ENCODE data around the gene PLSCR5.

DNA sequence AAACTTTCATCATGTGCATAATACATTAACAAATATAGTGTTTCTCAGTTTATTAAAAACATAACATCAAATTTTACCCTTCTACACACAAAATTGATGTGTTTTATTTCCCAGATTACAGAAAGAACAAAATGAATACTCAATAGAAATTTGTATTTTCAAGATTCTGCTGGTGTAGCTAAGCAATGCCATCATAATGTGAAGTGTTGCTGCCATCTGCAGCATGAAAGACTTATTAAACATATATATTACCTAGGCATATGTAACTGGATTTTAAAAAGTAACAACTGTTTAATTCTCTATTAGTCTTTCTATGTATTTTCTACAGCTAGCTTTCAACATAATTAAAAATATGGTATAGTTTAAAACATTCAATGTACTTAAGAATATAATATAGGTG lies 27.5 kb downstream of the PLSCR5 start:
- TF ChIP-seq, protein P1, sequence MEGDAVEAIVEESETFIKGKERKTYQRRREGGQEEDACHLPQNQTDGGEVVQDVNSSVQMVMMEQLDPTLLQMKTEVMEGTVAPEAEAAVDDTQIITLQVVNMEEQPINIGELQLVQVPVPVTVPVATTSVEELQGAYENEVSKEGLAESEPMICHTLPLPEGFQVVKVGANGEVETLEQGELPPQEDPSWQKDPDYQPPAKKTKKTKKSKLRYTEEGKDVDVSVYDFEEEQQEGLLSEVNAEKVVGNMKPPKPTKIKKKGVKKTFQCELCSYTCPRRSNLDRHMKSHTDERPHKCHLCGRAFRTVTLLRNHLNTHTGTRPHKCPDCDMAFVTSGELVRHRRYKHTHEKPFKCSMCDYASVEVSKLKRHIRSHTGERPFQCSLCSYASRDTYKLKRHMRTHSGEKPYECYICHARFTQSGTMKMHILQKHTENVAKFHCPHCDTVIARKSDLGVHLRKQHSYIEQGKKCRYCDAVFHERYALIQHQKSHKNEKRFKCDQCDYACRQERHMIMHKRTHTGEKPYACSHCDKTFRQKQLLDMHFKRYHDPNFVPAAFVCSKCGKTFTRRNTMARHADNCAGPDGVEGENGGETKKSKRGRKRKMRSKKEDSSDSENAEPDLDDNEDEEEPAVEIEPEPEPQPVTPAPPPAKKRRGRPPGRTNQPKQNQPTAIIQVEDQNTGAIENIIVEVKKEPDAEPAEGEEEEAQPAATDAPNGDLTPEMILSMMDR (IDR thresholded peaks at IDR 0.05; ENCODE audit: low read length): peak; percentile 64
- no peak for TF ChIP-seq EZH2 (IDR thresholded peaks at IDR 0.05; ENCODE audit: borderline replicate concordance, low read length)
